SK-N-SH (cell line): ENCODE data around the gene NCAPG.

Experiments
- MAX ChIP-seq: IDR thresholded peaks from 2 replicates; pipeline ENCODE4 v1.4.0; 2012; ENCODE audit warnings: low read depth
- RCOR1 ChIP-seq: fragments of 150-350 bp; IDR thresholded peaks from 2 replicates; pipeline ENCODE4 v1.6.1; 2017; ENCODE audit warnings: antibody characterized with exemption, low read length
- SIN3A ChIP-seq: IDR thresholded peaks from 2 replicates; pipeline ENCODE4 v1.6.1; 2012; ENCODE audit warnings: low read depth, mild to moderate bottlenecking, low read length, moderate library complexity, borderline replicate concordance
- TF ChIP-seq, protein P1 (sequence below): fragments of 150-350 bp; IDR thresholded peaks from 2 replicates; pipeline ENCODE4 v1.6.1; 2017; ENCODE audit warnings: antibody characterized with exemption, low read length, low read depth, borderline replicate concordance

DNA sequence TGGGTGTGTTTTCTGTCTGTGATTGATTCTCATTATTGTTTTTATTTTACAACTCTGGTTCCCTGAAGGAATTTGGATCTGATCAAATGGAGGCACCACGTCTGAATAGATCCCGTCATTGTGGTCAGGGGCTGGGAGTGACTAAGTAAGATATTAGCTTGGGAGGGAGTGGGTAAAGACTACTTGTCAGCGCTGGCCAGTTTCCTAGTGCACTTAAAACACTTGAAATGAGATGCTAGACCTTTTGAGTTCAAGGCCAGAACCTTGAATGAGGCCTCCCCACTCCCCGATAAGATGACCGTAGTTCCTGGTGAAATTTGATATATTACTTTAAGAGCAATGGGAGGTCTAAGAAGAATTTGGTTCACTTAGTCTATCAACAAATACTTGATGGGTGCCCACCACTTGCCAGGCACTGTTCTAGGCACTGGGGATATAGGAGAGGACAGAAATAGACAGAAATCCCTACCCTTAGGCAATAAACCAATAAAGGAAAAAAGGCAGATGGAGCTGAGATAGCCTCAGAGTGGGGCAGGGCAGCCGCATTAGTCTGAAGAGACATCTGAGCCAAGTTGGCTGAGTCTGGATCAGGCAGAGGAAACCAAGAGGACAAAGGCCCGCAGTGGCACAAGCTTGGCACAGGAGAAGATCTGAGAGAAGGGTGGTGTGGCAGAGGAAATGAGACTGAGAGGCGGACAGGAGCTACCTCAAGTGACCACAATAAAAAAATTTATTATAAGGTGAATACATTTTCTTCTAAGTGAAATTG lies 41.2 kb upstream of the NCAPG start:
- no peak for TF ChIP-seq RCOR1
- TF ChIP-seq SIN3A: no peak
- TF ChIP-seq MAX: no peak
- TF ChIP-seq, protein P1, sequence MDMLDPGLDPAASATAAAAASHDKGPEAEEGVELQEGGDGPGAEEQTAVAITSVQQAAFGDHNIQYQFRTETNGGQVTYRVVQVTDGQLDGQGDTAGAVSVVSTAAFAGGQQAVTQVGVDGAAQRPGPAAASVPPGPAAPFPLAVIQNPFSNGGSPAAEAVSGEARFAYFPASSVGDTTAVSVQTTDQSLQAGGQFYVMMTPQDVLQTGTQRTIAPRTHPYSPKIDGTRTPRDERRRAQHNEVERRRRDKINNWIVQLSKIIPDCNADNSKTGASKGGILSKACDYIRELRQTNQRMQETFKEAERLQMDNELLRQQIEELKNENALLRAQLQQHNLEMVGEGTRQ: no peak
